ENCODE measurements around the gene CNNM3.
"Not testable (repeated sequence)": the region's sequence is repeated elsewhere in the genome, so short reads cannot be mapped to it uniquely, and the experiment has no call there.

CNNM3 gene

GRCh38 chr2:96842600-96842999 lies 26.5 kb downstream of the CNNM3 start:
- no peak for DNase-seq

- DNase-seq: no peak
Measured at GRCh38 chr2:96843538-96844268, 27.6 kb downstream of the CNNM3 start, which contains the start of gene ANKRD23. Gene ANKRD23 (minus strand): TSS chr2:96844021. CDS start chr2:96843992, 29 bp downstream.

GRCh38 chr2:96844405-96844808 lies 28.3 kb downstream of the CNNM3 start:
- DNase-seq: no peak

GRCh38 chr2:96846825-96847224 lies 30.8 kb downstream of the CNNM3 start:
- no peak for DNase-seq

- DNase-seq: peak; percentile 35
Measured at GRCh38 chr2:96847586-96847985, 31.5 kb downstream of the CNNM3 start.

GRCh38 chr2:96848264-96848663 lies 32.2 kb downstream of the CNNM3 start:
- no peak for DNase-seq

- DNase-seq: no peak
Measured at GRCh38 chr2:96852667-96853066, 36.6 kb downstream of the CNNM3 start.

GRCh38 chr2:96853321-96853720 lies 37.3 kb downstream of the CNNM3 start:
- DNase-seq: no peak

GRCh38 chr2:96856776-96857666 lies 41.0 kb downstream of the CNNM3 start:
- DNase-seq: peak; percentile 72

GRCh38 chr2:96857667-96858372 lies 41.8 kb downstream of the CNNM3 start, which contains the start of gene ANKRD39:
Gene ANKRD39 (minus strand): TSS chr2:96858016. CDS start chr2:96857987, 29 bp downstream.
- DNase-seq: peak; percentile 99

GRCh38 chr2:96859099-96859649 lies 43.1 kb downstream of the CNNM3 start:
- no peak for DNase-seq

- no peak for DNase-seq
Measured at GRCh38 chr2:96859681-96860064, 43.6 kb downstream of the CNNM3 start.

- DNase-seq: peak; percentile 53
Measured at GRCh38 chr2:96860065-96861029, 44.3 kb downstream of the CNNM3 start.

- DNase-seq: no peak
Measured at GRCh38 chr2:96861074-96861473, 45.0 kb downstream of the CNNM3 start.

- DNase-seq: not testable (repeated sequence)
Measured at GRCh38 chr2:96863056-96863455, 47.0 kb downstream of the CNNM3 start.

- DNase-seq: no peak
Measured at GRCh38 chr2:96863575-96864342, 47.7 kb downstream of the CNNM3 start.

GRCh38 chr2:96864343-96865091 lies 48.4 kb downstream of the CNNM3 start:
- no peak for DNase-seq

- no peak for DNase-seq
Measured at GRCh38 chr2:96865654-96866053, 49.6 kb downstream of the CNNM3 start.

- no peak for DNase-seq
Measured at GRCh38 chr2:96866149-96866548, 50.1 kb downstream of the CNNM3 start.

GRCh38 chr2:96866586-96866985 lies 50.5 kb downstream of the CNNM3 start:
- DNase-seq: no peak

All from hematopoietic multipotent progenitor cell treated with erythropoietin and hydrocortisone succinate and interleukin-3 and kit ligand, for 4 days (in vitro differentiated cells).